Transverse colon (tissue), 4 donors: ENCODE data around the gene CACNA1C. TPM values are rescaled to one million over a fixed set of nuclear protein-coding genes. Genes with fewer than 3 reads are reported as not detected.

Source experiments
- DNase-seq: peaks from one replicate; pipeline ENCODE4 v3.0.0-alpha.2; 2019
- H3K27ac ChIP-seq, 4 donors: fragments of 200-600 bp; sonication (generic); 2 replicates each; pipeline ENCODE4 v1.5.1; 2016 to 2018; ENCODE audit warnings: inconsistent platforms in 4 of 4
- H3K27me3 ChIP-seq: fragments of 200-600 bp; sonication (generic); 2 replicates; pipeline ENCODE4 v1.5.1; 2017; ENCODE audit warnings: inconsistent platforms
- H3K36me3 ChIP-seq, 4 donors: fragments of 200-600 bp; sonication (generic); 2 replicates each; pipeline ENCODE4 v1.5.1; 2017 to 2019; ENCODE audit warnings: inconsistent platforms in 4 of 4
- H3K4me1 ChIP-seq, 4 donors: fragments of 200-600 bp; sonication (generic); 2 replicates each; pipeline ENCODE4 v1.5.1; 2017 to 2020; ENCODE audit warnings: inconsistent platforms in 4 of 4
- H3K4me3 ChIP-seq, 4 donors: fragments of 200-600 bp; sonication (generic); 1 replicate in 1 of 4; 2 replicates in 3 of 4; pipeline versions ENCODE4 v1.5.1 to v1.6.1; 2017 to 2019; ENCODE audit warnings: inconsistent platforms in 4 of 4
- H3K9me3 ChIP-seq, 2 donors: fragments of 200-600 bp; sonication (generic); 2 replicates each; pipeline ENCODE4 v1.5.1; 2017 to 2019; ENCODE audit warnings: inconsistent platforms in 2 of 2
- EP300 ChIP-seq: sonication (generic); formaldehyde crosslinking; IDR thresholded peaks from one replicate; pipeline ENCODE4 v1.6.1; 2017; ENCODE audit warnings: antibody characterized with exemption, low read depth
- POLR2A ChIP-seq: fragments of 450-650 bp; IDR thresholded peaks from one replicate; pipeline ENCODE4 v1.6.1; 2016; ENCODE audit warnings: antibody characterized with exemption, mild to moderate bottlenecking, moderate library complexity
- POLR2AphosphoS5 ChIP-seq, 3 donors: sonication (generic); formaldehyde crosslinking; IDR thresholded peaks; one replicate each; pipeline ENCODE4 v1.6.1; 2016; ENCODE audit warnings: antibody characterized with exemption in 3 of 3
- WGBS, 2 donors: methylation state at CpG; one replicate each; pipeline ENCODE4 v1.1.5; 2018; ENCODE audit warnings: low coverage in 1 of 2; 5-methylcytosine and 5-hydroxymethylcytosine counted together
- in situ Hi-C, 4 donors: fragments of 200-750 bp; cut with MboI; loops; one replicate each; pipeline versions ENCODE4 v1.15.0 to v1.15.1; 2017; ENCODE audit warnings: low sequenced_read_pairs in 3 of 4, low pct_ligation_motif_present in 1 of 4, low pct_unique_long_range_greater_than_20kb in 1 of 4
- intact Hi-C: fragments of 100-400 bp; cut with DNase I; formaldehyde crosslinking; loops from one replicate; pipeline ENCODE4 v1.15.1; 2023; ENCODE audit warnings: low total_unique reads
- total RNA-seq, 4 donors: library from RNA; depleted of rRNA; stranded (reverse); fragments of >200 nt; gene quantifications; one replicate each; pipeline ENCODE4 v1.1.0, GENCODE V29; 2016
- TF ChIP-seq, protein P1 (sequence below), 5 experiments: fragments of 200-600 bp in 3 of 5; fragments of 450-650 bp in 2 of 5; sonication (generic) in 3 of 5; IDR thresholded peaks; 1 replicate in 2 of 5; 2 replicates in 3 of 5; pipeline ENCODE4 v1.5.1; 2016 to 2017; ENCODE audit warnings: antibody characterized with exemption in 5 of 5, inconsistent platforms in 3 of 5, mild to moderate bottlenecking in 2 of 5, moderate library complexity in 1 of 5

The CACNA1C gene
- total RNA-seq, 4 donors from 2014 or later = 18.8 to 35.2 (median 24.8) TPM

DNA sequence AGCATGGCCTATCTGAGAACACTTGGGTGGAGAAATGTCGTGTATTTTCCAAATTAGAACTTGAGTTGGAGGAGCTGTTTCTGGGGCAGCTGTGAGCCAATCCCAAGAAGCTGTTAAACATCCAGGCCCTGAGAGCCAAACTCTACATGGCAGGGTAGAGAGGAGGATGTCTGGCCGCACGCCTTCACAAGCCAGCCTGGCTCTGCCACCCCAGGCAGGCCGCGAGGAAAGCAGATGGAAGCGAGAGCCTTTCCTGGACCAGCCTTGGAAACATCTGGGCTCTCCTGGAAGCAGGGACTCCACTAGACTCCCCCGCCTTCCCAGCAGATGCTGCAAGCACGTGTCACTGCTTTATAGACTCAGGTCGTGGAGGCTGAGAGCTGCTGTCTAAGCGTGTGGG, 429.2 kb downstream of the CACNA1C start:
- Histone ChIP-seq H3K4me1 (peaks cover 0 to 14% (median 2%) of the 10 kb centered on the region in 4 donors), H3K27me3 (no peaks in the 10 kb centered on the region), H3K27ac (no peak overlapping the region), H3K4me3 (no peak overlapping the region), H3K36me3 (no peaks in the 10 kb centered on the region), H3K9me3 (no peaks in the 10 kb centered on the region)
- in situ Hi-C loops = no loop called here
- TF ChIP-seq EP300 = no peak
- TF ChIP-seq POLR2AphosphoS5 (IDR thresholded peaks at IDR 0.05) = no peak
- TF ChIP-seq POLR2A = no peak
- TF ChIP-seq, protein P1, sequence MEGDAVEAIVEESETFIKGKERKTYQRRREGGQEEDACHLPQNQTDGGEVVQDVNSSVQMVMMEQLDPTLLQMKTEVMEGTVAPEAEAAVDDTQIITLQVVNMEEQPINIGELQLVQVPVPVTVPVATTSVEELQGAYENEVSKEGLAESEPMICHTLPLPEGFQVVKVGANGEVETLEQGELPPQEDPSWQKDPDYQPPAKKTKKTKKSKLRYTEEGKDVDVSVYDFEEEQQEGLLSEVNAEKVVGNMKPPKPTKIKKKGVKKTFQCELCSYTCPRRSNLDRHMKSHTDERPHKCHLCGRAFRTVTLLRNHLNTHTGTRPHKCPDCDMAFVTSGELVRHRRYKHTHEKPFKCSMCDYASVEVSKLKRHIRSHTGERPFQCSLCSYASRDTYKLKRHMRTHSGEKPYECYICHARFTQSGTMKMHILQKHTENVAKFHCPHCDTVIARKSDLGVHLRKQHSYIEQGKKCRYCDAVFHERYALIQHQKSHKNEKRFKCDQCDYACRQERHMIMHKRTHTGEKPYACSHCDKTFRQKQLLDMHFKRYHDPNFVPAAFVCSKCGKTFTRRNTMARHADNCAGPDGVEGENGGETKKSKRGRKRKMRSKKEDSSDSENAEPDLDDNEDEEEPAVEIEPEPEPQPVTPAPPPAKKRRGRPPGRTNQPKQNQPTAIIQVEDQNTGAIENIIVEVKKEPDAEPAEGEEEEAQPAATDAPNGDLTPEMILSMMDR (IDR thresholded peaks at IDR 0.05) = no peak
- 80 to 83% methylated on average over 1 to 10 of the region's 10 CpGs for WGBS, 2 donors
- no peak for DNase-seq
- intact Hi-C loops = no loop called here

DNA sequence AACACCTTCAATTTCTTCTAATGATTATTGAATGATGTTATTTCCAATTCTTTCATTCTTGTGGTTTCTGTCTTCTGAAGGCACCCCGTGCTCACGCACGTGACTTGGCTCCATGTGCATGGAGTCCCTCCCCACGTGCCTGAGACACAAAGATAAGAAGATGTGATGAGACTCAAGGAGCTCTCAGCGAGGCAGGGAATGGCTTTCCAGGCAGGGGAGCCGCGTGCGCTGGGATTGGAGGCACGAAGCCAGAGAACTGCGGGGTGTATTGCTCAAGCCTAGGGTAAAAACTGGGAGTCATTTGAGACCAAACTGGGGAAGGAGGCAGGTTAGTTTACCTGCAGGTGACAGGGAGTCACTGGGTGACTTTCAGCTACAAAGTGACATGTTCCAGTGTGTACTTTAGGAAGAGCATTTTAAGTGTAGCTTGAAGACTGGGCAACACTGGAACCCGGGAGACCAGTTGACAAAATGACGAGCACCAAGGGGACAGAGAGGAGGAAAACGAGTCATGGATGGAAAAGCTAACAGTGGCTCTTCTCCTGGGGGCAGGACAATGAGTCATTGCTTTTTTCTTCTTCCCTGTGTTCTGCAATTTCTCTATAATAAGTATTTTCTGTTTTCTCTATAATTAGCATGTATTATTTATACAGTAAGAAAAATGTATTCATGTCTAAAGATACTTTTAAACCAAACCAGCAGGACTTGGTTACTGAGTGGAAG, 430.3 kb downstream of the CACNA1C start:
- intact Hi-C loops (no loop called here), in situ Hi-C loops (no loop called here)
- Histone ChIP-seq H3K9me3 (no peaks in the 10 kb centered on the region), H3K36me3 (no peaks in the 10 kb centered on the region), H3K27ac (no peak overlapping the region), H3K27me3 (no peaks in the 10 kb centered on the region), H3K4me1 (peaks cover 0 to 14% (median 2%) of the 10 kb centered on the region in 4 donors), H3K4me3 (no peak overlapping the region)
- no peak for DNase-seq
- no peak for TF ChIP-seq POLR2A
- TF ChIP-seq POLR2AphosphoS5 (IDR thresholded peaks at IDR 0.05) = no peak
- no peak for TF ChIP-seq EP300
- TF ChIP-seq, protein P1 (IDR thresholded peaks at IDR 0.05) = no peak
- 82 to 84% methylated on average over 8 to 13 of the region's 13 CpGs for WGBS, 2 donors

GRCh38 chr12:2483713-2484112, 430.9 kb downstream of the CACNA1C start:
- Histone ChIP-seq H3K27me3 (no peaks in the 10 kb centered on the region), H3K36me3 (no peaks in the 10 kb centered on the region), H3K9me3 (no peaks in the 10 kb centered on the region), H3K4me3 (no peak overlapping the region), H3K27ac (no peak overlapping the region), H3K4me1 (peaks cover 0 to 14% (median 2%) of the 10 kb centered on the region in 4 donors)
- in situ Hi-C loops (no loop called here), intact Hi-C loops (no loop called here)
- TF ChIP-seq EP300 (no peak), POLR2A (no peak), POLR2AphosphoS5 (IDR thresholded peaks at IDR 0.05) (no peak)
- TF ChIP-seq, protein P1 (IDR thresholded peaks at IDR 0.05) = no peak
- DNase-seq = no peak
- 60% methylated on average over 3 of the region's 3 CpGs; no CpG with 5 or more reads in 1 of the 2 donors for WGBS, 2 donors

- no peak for TF ChIP-seq EP300
- TF ChIP-seq POLR2AphosphoS5 (IDR thresholded peaks at IDR 0.05) = no peak
- TF ChIP-seq, protein P1 (IDR thresholded peaks at IDR 0.05) = no peak
- no peak for TF ChIP-seq POLR2A
- Histone ChIP-seq H3K4me1 (peaks cover 0 to 14% (median 2%) of the 10 kb centered on the region in 4 donors), H3K27me3 (no peaks in the 10 kb centered on the region), H3K36me3 (no peaks in the 10 kb centered on the region), H3K9me3 (no peaks in the 10 kb centered on the region), H3K27ac (no peak overlapping the region), H3K4me3 (no peak overlapping the region)
- in situ Hi-C loops = no loop called here
- WGBS, 2 donors = 77 to 78% methylated on average over 3 to 13 of the region's 13 CpGs
- no peak for DNase-seq
- intact Hi-C loops = no loop called here
Observed at GRCh38 chr12:2484141-2484776, 431.5 kb downstream of the CACNA1C start.
